OCI-LY3 (cell line): Measurements from ENCODE around the gene MTHFD2L.

Experiments
- EZH2phosphoT487 ChIP-seq: fragments of 200-600 bp; shearing (Covaris generic); IDR thresholded peaks from 2 replicates; pipeline ENCODE4 v1.6.1; 2018; ENCODE audit warnings: antibody characterized with exemption, mixed run types, low read depth
- TF ChIP-seq, protein P1 (sequence below): fragments of 200-600, 300-600 bp; sonication (generic); IDR thresholded peaks from 2 replicates; pipeline ENCODE4 v1.5.1; 2014; ENCODE audit warnings: antibody characterized with exemption, low read length, low read depth

DNA sequence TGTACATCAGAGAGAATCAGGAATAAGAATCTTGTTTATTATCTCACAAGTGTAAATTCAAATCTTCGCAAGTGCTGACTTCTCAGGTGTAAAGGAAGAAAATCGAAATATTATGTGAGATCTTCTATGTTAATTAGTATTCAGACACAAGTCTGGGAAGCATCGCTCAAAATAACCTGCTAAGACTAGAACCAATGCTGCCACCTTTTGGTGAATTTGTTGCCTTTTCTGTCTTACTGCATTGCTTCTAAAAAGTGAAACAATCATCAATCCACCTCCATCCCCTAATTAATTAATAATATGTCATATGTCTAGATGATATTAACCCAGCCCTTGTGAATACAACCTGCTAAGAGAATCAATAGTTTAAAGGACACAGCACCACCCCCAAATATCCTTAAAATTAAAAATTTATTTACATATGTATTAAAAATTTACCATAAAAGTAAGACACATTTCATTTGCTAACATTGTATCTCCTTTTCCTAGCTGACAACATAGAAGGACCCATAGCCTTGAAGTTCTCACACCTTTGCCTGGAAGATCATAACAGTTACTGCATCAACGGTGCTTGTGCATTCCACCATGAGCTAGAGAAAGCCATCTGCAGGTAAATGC, 153.9 kb downstream of the MTHFD2L start:
- TF ChIP-seq, protein P1, sequence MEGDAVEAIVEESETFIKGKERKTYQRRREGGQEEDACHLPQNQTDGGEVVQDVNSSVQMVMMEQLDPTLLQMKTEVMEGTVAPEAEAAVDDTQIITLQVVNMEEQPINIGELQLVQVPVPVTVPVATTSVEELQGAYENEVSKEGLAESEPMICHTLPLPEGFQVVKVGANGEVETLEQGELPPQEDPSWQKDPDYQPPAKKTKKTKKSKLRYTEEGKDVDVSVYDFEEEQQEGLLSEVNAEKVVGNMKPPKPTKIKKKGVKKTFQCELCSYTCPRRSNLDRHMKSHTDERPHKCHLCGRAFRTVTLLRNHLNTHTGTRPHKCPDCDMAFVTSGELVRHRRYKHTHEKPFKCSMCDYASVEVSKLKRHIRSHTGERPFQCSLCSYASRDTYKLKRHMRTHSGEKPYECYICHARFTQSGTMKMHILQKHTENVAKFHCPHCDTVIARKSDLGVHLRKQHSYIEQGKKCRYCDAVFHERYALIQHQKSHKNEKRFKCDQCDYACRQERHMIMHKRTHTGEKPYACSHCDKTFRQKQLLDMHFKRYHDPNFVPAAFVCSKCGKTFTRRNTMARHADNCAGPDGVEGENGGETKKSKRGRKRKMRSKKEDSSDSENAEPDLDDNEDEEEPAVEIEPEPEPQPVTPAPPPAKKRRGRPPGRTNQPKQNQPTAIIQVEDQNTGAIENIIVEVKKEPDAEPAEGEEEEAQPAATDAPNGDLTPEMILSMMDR = peak; percentile 85
- TF ChIP-seq EZH2phosphoT487 = no peak
